ENCODE data around the gene NCCRP1.
"Not testable (repeated sequence)": the region's sequence is repeated elsewhere in the genome, so short reads cannot be mapped to it uniquely, and the experiment has no call there.

Gene NCCRP1

GRCh38 chr19:39243741-39244140 lies 47.0 kb downstream of the NCCRP1 start:
- not testable (repeated sequence) for DNase-seq (ENCODE audit: extremely low read depth in 1 of 2, low read depth in 1 of 2)

- not testable (repeated sequence) for DNase-seq (ENCODE audit: extremely low read depth in 1 of 2, low read depth in 1 of 2)
Measured at GRCh38 chr19:39244410-39245100, 47.8 kb downstream of the NCCRP1 start, which contains the start of gene IFNL3. Gene IFNL3 (minus strand): TSS chr19:39245006. CDS start chr19:39244967, 39 bp downstream.

- DNase-seq (ENCODE audit: extremely low read depth in 1 of 2, low read depth in 1 of 2), result not testable (repeated sequence)
Measured at GRCh38 chr19:39245166-39245565, 48.4 kb downstream of the NCCRP1 start.

GRCh38 chr19:39246951-39247669 lies 50.3 kb downstream of the NCCRP1 start:
- peak in 1 of 2 donors; percentile 20 for DNase-seq (ENCODE audit: extremely low read depth in 1 of 2, low read depth in 1 of 2)

- DNase-seq (ENCODE audit: extremely low read depth in 1 of 2, low read depth in 1 of 2), result no peak
Measured at GRCh38 chr19:39247701-39248664, 51.2 kb downstream of the NCCRP1 start.

GRCh38 chr19:39248806-39249205 lies 52.0 kb downstream of the NCCRP1 start, which contains the start of gene IFNL4:
Gene IFNL4 (minus strand): TSS chr19:39248856.
- no peak for DNase-seq (ENCODE audit: extremely low read depth in 1 of 2, low read depth in 1 of 2)

- no peak for DNase-seq (ENCODE audit: extremely low read depth in 1 of 2, low read depth in 1 of 2)
Measured at GRCh38 chr19:39251081-39251480, 54.3 kb downstream of the NCCRP1 start.
